NCI-H82 treated with DMSO at 0.1 percent for 48 hours (cell line): ENCODE data around the gene PARG.
"Not testable (repeated sequence)": the region's sequence is repeated elsewhere in the genome, so short reads cannot be mapped to it uniquely, and the experiment has no call there.

Experiments used
- DNase-seq: peaks from one replicate; lab custom pipeline; 2025; ENCODE audit not compliant: unreplicated experiment; lab: John Stamatoyannopoulos, UW

Gene PARG

GRCh38 chr10:49941447-49942338 is at the start of gene PARG, which contains the start of gene TIMM23B:
Gene PARG (minus strand): TSS chr10:49942027. CDS start chr10:49941725, 302 bp downstream.
Gene TIMM23B (plus strand): TSS chr10:49942053. CDS start chr10:49942195, 142 bp downstream.
- peak; percentile 26 for DNase-seq

- DNase-seq = not testable (repeated sequence)
These were observed 46.5 kb upstream of the PARG start, which contains the start of gene AGAP6 for GRCh38 chr10:49988376-49988775. Gene AGAP6 (plus strand): TSS chr10:49988406. CDS start chr10:49988716, 310 bp downstream.

DNA sequence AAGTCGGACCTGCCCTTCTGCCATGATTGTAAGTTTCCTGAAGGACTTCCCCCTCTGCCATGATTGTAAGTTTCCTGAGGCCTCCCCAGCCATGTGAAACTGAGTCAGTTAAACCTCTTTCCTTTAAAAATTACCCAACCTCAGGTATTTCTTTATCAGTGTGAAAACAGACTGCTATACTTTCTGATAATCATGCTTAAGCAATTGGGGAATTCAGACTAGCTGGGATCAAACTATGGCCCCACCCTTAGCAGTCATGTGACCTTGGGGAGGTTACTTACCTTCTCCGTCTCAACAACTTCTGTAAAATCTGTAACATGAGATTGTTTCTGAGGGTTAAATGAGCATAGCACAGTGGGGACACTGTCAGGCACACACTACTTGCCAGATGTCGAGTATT is 45.4 kb upstream of the PARG start:
- DNase-seq = not testable (repeated sequence)

DNA sequence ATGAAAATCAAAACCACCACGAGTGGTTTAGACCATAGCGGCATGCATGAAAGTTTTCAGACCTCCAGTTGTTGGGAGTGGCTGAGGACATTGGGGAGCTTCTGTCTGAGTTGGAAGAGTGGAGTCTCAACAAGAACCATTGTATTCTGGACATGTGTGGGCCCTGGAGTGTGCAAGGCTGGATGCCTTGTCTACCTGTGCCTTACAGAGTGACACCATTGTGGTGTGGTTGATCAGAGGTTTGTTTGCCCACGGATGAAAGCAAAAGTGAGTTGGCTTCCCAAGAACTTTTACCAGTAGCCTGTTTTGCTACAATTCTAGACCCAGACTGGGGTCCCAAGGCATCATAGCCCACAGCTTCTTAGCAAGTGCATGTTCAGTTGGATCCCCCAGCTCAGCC is 35.9 kb upstream of the PARG start:
- DNase-seq = not testable (repeated sequence)

DNA sequence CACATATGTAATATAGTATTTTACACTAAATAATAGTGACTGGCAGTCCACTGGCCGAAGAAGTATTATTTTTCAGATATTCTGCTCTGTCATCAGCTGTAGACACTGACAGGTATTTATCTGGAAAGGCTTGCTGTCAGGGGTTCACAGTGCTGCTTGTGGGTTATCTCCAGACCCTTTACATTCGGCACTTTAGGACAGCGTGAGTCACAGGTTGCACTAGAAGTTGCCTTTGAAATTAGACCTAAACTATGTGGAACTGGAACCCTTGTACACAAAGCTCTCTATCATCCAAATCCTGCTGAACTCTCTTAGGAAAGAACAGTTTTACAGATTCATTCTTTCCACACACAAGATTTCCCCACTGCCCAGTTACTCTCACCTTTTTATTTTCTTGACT is 30.3 kb upstream of the PARG start:
- DNase-seq = not testable (repeated sequence)

DNA sequence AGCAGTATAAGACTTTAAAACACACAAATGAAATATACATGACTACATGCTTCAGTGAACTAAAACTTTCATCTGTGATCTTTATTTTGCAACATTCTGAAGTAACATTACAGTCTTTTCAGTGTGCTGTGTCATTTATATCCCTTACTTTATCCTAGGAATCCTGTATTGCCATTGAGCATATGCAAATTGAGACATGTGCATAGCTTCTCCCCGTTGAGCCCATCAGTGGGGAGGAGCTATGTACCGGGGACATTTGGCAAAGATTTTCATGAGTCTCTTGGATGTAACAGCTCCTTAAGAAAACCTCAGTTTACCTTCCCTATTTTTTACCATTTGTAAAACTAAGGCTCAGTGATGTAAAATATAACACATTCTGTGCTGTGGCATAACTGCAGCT is 29.6 kb upstream of the PARG start:
- DNase-seq = not testable (repeated sequence)

DNA sequence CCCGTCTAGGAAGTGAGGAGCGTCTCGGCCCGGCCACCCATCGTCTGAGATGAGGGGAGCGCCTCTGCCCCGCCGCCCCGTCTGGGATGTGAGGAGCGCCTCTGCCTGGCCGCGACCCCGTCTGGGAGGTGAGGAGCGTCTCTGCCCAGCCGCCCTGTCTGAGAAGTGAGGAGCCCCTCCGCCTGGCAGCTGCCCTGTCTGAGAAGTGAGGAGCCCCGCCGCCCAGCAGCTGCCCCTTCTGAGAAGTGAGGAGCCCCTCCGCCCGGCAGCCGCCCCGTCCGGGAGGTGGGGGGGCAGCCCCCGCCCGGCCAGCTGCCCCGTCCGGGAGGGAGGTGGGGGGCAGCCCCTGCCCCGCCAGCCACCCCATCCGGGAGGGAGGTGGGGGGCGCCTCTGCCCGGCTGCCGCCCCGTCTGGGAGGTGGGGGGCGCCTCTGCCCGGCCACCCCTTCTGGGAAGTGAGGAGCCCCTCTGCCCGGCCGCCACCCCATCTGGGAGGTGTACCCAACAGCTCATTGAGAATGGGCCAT is 28.6 kb upstream of the PARG start:
- DNase-seq = not testable (repeated sequence)

GRCh38 chr10:49953122-49953521 is 11.3 kb upstream of the PARG start:
- not testable (repeated sequence) for DNase-seq

DNA sequence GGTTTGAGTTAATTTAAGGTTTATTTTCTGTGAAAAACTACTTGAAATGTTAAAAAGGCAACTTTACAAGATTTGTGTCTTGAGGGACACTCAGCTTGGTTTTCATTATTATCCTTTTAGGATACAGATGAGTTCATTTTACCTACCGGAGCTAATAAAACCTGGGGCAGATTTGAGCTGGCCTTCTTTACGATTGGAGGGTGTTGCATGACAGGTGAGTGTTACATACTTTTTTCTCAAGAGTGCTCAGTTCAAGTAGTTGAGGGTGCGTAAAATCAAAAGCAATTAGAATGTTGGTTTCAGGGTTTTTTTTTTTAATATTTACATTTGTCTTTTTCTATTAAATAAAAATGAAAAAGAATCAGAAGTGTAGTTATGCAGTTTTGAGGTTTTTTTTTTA is 10.2 kb upstream of the PARG start:
- DNase-seq = not testable (repeated sequence)

- not testable (repeated sequence) for DNase-seq
These were observed 6.9 kb upstream of the PARG start for GRCh38 chr10:49948737-49949136.

GRCh38 chr10:49948142-49948541 is 6.3 kb upstream of the PARG start:
- DNase-seq = not testable (repeated sequence)

GRCh38 chr10:49943607-49944006 is 1.8 kb upstream of the PARG start:
- not testable (repeated sequence) for DNase-seq

DNA sequence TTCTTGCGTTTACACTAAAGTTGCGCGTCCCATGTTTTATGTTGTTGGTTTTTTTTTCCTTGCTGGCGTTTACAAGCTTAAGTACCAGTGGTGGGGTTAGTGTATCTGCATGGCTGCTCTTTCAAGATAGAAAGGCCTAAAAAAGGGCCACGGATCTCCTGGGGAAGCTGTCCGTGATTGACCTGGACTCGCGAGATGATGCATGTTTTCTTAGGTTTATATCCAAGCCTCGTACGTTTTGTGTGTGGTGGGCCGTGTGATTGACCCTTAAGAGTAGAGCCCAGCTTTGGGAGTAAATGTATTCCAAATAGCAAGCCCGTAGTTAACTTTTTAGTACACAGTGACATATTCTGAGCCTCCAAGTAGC is 495 bp upstream of the PARG start:
- not testable (repeated sequence) for DNase-seq

GRCh38 chr10:49931959-49932728 is 9.7 kb downstream of the PARG start:
- DNase-seq = not testable (repeated sequence)

DNA sequence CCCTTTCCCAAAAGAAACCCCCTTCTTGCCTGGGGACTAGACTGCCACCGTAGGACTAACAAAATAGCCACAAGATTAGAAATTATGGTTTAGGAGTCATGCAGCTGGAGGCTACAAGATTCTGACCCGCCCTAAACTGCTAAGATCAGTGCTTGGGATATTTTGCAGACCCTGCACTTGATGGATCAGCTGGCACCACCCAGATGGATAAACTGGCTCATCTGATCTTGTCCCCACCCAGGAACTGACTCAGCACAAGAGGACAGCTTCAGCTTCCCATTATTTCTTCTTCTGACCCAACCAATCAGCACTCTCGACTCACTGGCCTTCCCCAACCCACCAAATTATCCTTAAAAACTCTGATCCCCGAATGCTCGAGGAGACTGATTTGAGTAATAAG is 10.6 kb downstream of the PARG start:
- DNase-seq = not testable (repeated sequence)

DNA sequence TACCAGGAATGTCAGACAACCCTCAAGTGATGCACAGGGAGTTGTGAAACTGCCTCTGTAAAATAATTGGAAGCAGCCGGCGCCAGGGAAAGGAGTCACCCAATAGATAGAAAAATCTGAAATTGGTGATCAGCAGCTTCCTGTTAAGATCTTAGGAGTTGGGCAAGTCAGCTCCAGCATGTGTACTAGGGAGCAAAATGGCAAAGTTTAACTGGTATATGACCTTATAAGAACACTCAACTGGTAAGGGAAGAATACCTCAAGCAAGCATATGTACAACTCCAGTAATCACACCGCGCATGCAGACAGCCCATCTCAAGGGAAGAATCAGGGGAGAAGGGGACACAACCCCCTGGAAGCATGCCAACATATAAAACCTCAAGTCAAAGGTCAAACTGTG is 18.3 kb downstream of the PARG start:
- DNase-seq = not testable (repeated sequence)

DNA sequence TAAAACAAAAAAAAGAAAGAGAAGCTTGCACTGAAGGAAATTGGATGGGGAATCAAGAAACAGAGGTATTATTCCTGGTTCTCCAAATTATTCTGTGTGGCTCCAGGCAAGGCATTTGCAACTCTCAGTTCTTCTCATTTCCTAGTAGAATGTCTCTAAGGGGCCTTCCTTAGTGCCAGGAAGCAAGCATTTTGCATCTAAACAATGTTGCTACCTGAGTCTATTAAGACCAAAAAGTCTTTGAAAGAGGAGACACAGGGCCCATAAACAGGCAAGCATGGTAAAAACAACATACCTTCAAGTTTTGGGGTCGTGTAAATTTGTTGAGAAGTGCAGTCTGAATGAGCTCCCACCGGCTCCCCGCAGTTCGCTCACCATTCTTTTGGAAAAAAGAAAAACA is 19.8 kb downstream of the PARG start:
- not testable (repeated sequence) for DNase-seq

DNA sequence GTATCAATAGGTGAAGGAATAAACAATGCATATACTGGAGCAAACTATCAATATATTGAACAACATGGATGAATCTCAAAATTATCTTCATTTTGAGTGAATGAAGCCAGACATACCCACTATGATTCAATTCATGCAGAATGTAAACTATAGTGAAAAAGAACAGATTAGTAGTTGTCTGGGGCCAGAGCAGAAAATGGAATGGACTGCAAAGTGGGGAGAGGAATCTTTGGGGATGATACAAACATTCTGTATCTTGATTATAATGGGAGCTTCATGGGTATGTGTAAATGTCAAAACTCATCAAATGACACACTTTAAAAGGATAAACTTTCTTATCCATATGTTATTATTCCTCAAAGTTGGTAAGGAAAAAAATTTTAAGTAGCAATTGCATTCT is 23.9 kb downstream of the PARG start:
- DNase-seq = not testable (repeated sequence)

DNA sequence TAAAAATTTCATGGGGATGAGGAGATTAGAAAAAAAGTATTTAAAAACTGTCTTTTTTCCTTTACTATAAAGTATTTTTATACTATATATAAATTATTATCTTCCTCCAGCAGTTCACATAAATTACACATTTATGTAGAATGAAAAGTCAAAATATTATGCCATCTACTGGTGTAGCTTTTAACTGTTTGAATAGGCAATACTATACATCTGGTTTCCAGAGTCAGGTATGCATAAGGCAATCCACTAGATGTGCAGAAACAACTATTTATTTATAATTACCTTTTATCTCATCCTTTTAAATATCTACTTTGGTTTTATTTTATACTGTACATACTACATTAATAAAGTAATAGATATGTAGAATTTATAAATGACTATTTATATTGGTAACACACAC is 25.4 kb downstream of the PARG start:
- DNase-seq = not testable (repeated sequence)

GRCh38 chr10:49910295-49910694 is 31.5 kb downstream of the PARG start:
- not testable (repeated sequence) for DNase-seq
